Colonic mucosa (tissue), 4 donors: Measurements from ENCODE around the gene MBOAT7. TPM values are rescaled to one million over a fixed set of nuclear protein-coding genes. Genes with fewer than 3 reads are reported as not detected.
A peak's percentile ranks its signal among the peaks of the same experiment; 100 is the strongest.
"Not testable (repeated sequence)": the region's sequence is repeated elsewhere in the genome, so short reads cannot be mapped to it uniquely, and the experiment has no call there.

Experiments
- DNase-seq: peaks from one replicate; pipeline ENCODE4 v3.0.0-alpha.2; 2020
- H3K27ac ChIP-seq: fragments of 200-600 bp; one replicate; pipeline ENCODE4 v1.8.0; 2021
- H3K27me3 ChIP-seq: fragments of 200-600 bp; one replicate; pipeline ENCODE4 v1.8.0; 2021
- H3K36me3 ChIP-seq: fragments of 200-600 bp; one replicate; pipeline ENCODE4 v1.8.0; 2021
- H3K4me1 ChIP-seq: fragments of 200-600 bp; one replicate; pipeline ENCODE4 v1.8.0; 2021; ENCODE audit warnings: mild to moderate bottlenecking
- H3K4me3 ChIP-seq: fragments of 200-600 bp; one replicate; pipeline ENCODE4 v1.8.0; 2021
- H3K9ac ChIP-seq, 2 donors: one replicate each; pipeline ENCODE4 v1.7.0; 2013; ENCODE audit warnings: control low read depth in 2 of 2, low read depth in 2 of 2, low read length in 2 of 2
- H3K9me3 ChIP-seq: fragments of 200-600 bp; one replicate; pipeline ENCODE4 v1.8.0; 2021
- intact Hi-C: fragments of 100-400 bp; cut with DNase I; formaldehyde crosslinking; loops from one replicate; pipeline ENCODE4 v1.14.1; 2022
- total RNA-seq, 2 donors: library from RNA; stranded (reverse); fragmentation: NEBNext Ultra II Directional in 1 of 2; extraction: Animal tissue kit (Norgen Biotek cat#: 25700) in 1 of 2; gene quantifications; one replicate each; pipeline ENCODE4 v1.2.1, GENCODE V29; 2021
- TF ChIP-seq, protein P1 (sequence below): fragments of 200-600 bp; IDR thresholded peaks from one replicate; pipeline ENCODE4 v1.8.0; 2022; ENCODE audit warnings: antibody characterized with exemption, mild to moderate bottlenecking
- donor health status: healthy.
- donor health status: DM: no; HTN: no; CAD: no.
- donor health status: DM: no; HTN: no; CAD: no.

MBOAT7 gene, protein sequence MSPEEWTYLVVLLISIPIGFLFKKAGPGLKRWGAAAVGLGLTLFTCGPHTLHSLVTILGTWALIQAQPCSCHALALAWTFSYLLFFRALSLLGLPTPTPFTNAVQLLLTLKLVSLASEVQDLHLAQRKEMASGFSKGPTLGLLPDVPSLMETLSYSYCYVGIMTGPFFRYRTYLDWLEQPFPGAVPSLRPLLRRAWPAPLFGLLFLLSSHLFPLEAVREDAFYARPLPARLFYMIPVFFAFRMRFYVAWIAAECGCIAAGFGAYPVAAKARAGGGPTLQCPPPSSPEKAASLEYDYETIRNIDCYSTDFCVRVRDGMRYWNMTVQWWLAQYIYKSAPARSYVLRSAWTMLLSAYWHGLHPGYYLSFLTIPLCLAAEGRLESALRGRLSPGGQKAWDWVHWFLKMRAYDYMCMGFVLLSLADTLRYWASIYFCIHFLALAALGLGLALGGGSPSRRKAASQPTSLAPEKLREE
- total RNA-seq: 100 to 1,000 TPM; 122 to 142 TPM

DNA sequence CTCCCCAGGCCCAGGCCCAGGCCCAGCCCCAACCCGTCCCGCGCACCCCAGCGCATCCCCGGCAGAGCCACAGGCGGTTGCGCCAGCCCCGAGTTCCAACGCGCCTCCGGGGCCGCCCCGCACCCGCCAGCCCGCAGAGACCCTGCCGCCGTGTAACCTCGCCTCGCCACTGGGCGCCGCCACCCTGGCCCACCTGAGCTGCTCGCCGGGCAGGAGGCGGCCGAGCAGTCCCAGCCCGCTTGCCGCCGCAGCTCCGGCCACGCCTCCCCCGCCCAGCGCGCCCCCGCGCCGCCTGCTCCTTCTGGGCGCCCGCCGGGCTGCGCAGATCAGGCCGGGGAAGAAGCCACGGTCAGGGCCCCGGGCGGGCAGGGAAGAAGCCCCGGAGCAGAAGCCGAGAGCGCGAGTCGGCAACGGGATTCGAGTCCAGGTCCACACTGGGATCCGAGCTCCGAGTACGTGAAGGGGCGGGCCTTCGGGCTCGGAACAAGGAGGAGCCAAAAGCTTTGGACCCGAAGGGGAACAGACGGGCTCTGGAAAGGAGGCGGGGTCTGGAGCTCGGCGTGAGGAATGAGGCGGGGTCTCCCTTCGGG lies at the start of gene MBOAT7:
Gene MBOAT7 (minus strand): TSS at position 436 of the 590 bp plus-strand sequence. CDS start 1,072 bp downstream, outside the sequence.
- no peaks in the 10 kb centered on the region for H3K27me3 ChIP-seq
- TF ChIP-seq, protein P1, sequence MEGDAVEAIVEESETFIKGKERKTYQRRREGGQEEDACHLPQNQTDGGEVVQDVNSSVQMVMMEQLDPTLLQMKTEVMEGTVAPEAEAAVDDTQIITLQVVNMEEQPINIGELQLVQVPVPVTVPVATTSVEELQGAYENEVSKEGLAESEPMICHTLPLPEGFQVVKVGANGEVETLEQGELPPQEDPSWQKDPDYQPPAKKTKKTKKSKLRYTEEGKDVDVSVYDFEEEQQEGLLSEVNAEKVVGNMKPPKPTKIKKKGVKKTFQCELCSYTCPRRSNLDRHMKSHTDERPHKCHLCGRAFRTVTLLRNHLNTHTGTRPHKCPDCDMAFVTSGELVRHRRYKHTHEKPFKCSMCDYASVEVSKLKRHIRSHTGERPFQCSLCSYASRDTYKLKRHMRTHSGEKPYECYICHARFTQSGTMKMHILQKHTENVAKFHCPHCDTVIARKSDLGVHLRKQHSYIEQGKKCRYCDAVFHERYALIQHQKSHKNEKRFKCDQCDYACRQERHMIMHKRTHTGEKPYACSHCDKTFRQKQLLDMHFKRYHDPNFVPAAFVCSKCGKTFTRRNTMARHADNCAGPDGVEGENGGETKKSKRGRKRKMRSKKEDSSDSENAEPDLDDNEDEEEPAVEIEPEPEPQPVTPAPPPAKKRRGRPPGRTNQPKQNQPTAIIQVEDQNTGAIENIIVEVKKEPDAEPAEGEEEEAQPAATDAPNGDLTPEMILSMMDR: no peak
- no peaks in the 10 kb centered on the region for H3K36me3 ChIP-seq
- peak within 1 kb of the TSS; percentile 85 to 90 for H3K9ac ChIP-seq
- DNase-seq: no peak
- intact Hi-C loops: no loop called here
- peak within 1 kb of the TSS; percentile 99 for H3K27ac ChIP-seq
- no peaks in the 10 kb centered on the region for H3K9me3 ChIP-seq
- H3K4me3 ChIP-seq: peak within 1 kb of the TSS; percentile 73
- peaks cover 13% of the 10 kb centered on the region for H3K4me1 ChIP-seq

DNA sequence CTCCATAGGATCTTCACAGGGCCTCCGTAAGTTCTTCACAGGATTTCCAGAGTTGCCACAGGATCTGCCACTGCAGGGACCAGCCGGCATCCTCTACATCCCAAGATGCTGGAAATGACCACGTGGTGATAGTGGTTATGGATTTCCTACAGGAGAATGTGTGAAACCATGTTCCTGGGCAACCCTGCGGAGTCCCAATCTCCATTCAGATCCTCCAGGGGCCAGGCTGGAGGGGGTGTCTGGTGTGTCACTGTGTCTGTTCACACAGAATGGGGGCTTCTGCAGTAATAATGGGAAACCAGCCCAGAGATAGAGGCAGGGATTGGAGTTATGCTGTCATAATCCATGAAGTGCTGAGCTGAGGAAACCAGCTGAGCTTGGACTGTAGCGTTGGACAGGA lies 44.6 kb upstream of the MBOAT7 start:
- no peaks in the 10 kb centered on the region for H3K9me3 ChIP-seq
- no peak overlapping the region for H3K9ac ChIP-seq
- intact Hi-C loops: loop anchor here (5.0 kb wide), 1 partner anchor 67 kb away; no protein-coding TSS in a partner anchor
- no peak for DNase-seq
- no peaks in the 10 kb centered on the region for H3K27me3 ChIP-seq
- no peak overlapping the region for H3K4me3 ChIP-seq
- H3K4me1 ChIP-seq: no peaks in the 10 kb centered on the region
- no peak overlapping the region for H3K27ac ChIP-seq
- H3K36me3 ChIP-seq: no peaks in the 10 kb centered on the region
- TF ChIP-seq, protein P1: no peak

DNA sequence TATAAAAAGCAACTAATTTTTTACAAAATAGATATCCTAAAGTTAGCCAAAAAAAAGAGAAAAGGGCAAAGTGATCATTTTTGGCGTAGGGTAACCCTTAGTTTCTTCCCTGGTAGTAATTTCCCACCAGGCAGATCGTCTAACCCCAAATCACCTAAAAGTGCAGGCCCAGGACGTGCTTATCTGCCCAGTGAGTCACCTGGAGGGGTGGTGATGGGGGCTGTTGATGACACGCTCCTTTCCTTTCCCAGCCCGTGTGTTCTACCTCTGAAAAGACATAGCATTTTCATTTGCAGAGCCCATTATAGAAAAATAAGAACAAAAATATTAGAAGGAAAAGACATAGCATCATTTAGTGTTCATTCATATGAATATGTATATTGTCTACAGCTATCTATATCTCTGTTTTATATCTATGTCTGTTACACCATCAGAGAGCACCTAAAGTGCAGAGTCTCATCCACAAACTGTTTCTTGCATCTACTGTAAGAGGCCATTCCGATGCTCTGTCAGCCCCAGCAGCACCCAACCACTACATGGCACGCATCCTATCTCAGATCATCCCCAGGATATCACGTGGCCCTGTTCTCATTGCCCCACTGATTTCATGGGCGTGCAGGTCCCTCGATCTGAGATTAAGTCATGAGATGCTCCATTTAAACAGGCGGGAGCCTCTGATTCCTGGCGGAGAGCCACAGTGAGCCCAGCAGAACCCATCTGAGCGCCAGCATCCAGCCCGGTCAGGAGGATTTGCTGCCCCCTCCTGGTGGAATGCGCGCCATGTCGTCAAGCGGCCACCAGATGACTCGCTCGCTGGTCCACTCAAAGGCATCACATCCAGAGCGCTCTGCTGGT lies 41.9 kb upstream of the MBOAT7 start:
- H3K27me3 ChIP-seq: no peaks in the 10 kb centered on the region
- peak; percentile 88 for DNase-seq
- H3K9me3 ChIP-seq: no peaks in the 10 kb centered on the region
- no peak overlapping the region for H3K27ac ChIP-seq
- intact Hi-C loops: loop anchor here (5.0 kb wide), 1 partner anchor 64 kb away; no protein-coding TSS in a partner anchor
- no peak overlapping the region for H3K4me3 ChIP-seq
- no peak overlapping the region for H3K9ac ChIP-seq
- no peaks in the 10 kb centered on the region for H3K4me1 ChIP-seq
- TF ChIP-seq, protein P1: peak; percentile 92
- no peaks in the 10 kb centered on the region for H3K36me3 ChIP-seq

DNA sequence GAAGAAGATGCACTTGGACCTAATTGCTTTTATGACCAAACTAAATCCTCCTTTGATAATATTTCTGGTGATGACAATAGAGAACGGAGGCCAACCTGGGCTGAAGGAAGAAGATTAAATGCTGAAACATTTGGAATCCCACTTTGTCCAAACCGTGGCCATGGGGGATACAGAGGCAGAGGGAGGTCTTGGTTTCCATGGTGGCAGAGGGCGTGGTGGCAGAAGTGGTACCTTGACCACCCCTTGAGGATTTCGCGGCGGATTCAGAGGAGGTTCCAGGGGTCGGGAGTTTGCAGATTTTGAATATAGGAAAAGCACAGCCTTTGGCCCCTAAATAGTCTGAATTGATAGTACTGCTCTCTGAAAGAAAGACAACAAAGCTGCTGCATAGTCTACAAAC lies 40.7 kb upstream of the MBOAT7 start:
- no peaks in the 10 kb centered on the region for H3K36me3 ChIP-seq
- no peak overlapping the region for H3K4me3 ChIP-seq
- H3K4me1 ChIP-seq: no peaks in the 10 kb centered on the region
- no peak overlapping the region for H3K27ac ChIP-seq
- H3K9me3 ChIP-seq: no peaks in the 10 kb centered on the region
- TF ChIP-seq, protein P1: no peak
- no peak for DNase-seq
- intact Hi-C loops: loop anchor here (5.0 kb wide), 1 partner anchor 63 kb away; no protein-coding TSS in a partner anchor
- H3K9ac ChIP-seq: no peak overlapping the region
- no peaks in the 10 kb centered on the region for H3K27me3 ChIP-seq

DNA sequence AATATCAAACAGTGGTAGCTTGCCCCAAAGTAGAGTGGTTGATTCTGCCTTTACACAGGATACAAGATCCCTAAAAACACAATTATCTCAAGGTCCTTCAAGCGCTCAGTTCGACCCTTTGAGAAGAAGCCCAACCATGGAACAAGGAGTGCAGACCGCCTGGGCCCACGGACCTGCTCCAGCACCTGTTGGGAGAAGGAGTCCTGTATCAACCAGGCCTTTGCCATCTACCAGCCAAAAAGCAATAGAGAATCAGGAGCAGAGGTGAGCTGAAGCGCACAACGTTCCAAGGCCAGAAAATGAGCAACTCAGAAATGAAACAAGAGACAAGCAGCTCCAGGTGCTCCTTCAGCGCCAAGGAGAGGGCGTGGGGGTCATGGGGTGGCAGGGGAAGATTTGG lies 39.8 kb upstream of the MBOAT7 start:
- H3K9me3 ChIP-seq: no peaks in the 10 kb centered on the region
- intact Hi-C loops: no loop called here
- TF ChIP-seq, protein P1: no peak
- no peaks in the 10 kb centered on the region for H3K36me3 ChIP-seq
- H3K9ac ChIP-seq: no peak overlapping the region
- DNase-seq: no peak
- H3K27ac ChIP-seq: no peak overlapping the region
- H3K27me3 ChIP-seq: no peaks in the 10 kb centered on the region
- H3K4me3 ChIP-seq: no peak overlapping the region
- no peaks in the 10 kb centered on the region for H3K4me1 ChIP-seq

DNA sequence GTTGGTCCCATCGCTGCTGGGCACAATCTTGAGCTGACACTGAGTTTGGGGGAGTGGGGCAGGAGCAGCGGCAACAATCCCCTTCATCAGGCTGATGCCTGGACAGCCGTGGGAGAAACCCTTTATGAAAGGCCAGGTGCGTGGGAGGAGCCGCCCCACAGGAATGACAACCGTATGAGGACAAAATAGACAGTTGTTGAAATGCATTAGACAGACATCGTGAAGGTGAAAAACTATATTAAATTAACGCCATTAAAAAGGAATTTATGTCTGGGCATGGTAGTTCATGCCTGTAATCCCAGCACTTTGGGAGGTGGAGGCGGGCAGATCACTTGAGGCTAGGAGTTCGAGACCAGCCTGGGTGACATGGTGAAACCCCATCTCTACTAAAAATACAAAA lies 35.2 kb upstream of the MBOAT7 start:
- intact Hi-C loops, H3K9me3 ChIP-seq, H3K27me3 ChIP-seq, DNase-seq, H3K9ac ChIP-seq, H3K27ac ChIP-seq, H3K4me3 ChIP-seq, H3K36me3 ChIP-seq, H3K4me1 ChIP-seq: not testable (repeated sequence)

DNA sequence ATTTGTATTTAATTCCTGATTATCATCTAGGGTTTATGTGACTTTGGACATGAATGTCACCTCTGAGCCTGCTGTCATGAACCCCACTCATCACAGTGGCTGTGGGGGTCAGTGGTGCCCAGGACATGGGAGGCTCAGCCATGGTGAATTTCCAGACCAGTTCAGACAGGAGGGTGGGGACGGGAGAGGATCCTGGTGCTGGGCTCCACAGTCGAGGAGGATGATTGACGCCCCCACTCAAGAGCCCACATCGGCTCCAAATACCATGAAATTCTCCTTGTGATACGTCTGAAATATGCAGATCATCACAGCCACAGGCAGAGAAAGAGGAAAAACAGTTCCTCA lies 34.5 kb upstream of the MBOAT7 start:
- H3K9ac ChIP-seq, H3K4me1 ChIP-seq, intact Hi-C loops, DNase-seq, H3K36me3 ChIP-seq, H3K9me3 ChIP-seq, H3K27ac ChIP-seq, H3K27me3 ChIP-seq, H3K4me3 ChIP-seq: not testable (repeated sequence)
